HL-60 (cell line): Measurements from ENCODE around the gene KCNH5.

ENCODE experiments used
- CTCF ChIP-seq: IDR thresholded peaks from one replicate; pipeline ENCODE4 v1.5.1; 2011; ENCODE audit warnings: low read length, control low read depth, inconsistent platforms; ENCODE audit not compliant: insufficient read depth
- POLR2AphosphoS5 ChIP-seq: IDR thresholded peaks from 2 replicates; pipeline ENCODE4 v1.6.1; 2012; ENCODE audit warnings: low read depth

GRCh38 chr14:62745496-62745895 lies 299.8 kb downstream of the KCNH5 start:
- no peak for TF ChIP-seq CTCF
- TF ChIP-seq POLR2AphosphoS5 = no peak
